K562 (cell line): Measurements from ENCODE around the gene PGM3. TPM values are rescaled to one million over a fixed set of nuclear protein-coding genes. Genes with fewer than 3 reads are reported as not detected.
A peak's percentile ranks its signal among the peaks of the same experiment; 100 is the strongest.

ENCODE experiments used
- ATAC-seq: fragments of 200-7000 bp; cut with Tn5 transposase; 3 replicates; pipeline ENCODE4 v1.9.1; 2020; ENCODE audit warnings: moderate library complexity
- BruUV-seq: library from RNA; stranded (reverse); fragments of 400-500 nt; replicated peaks from 2 replicates; lab custom pipeline; 2021; lab: Mats Ljungman, UMichigan
- CTCF ChIA-PET: fragments of 300-600 bp; formaldehyde crosslinking; extraction: SDS; loops from one replicate; lab custom pipeline; 2021; ENCODE audit warnings: low intra/inter-chr PET ratio; lab: Yijun Ruan, JAX
- POLR2A ChIA-PET: fragments of 300-600, 350-650 bp; sonication (Branson Sonifier 250); formaldehyde crosslinking; extraction: SDS; loops from one replicate; lab custom pipeline; 2021; ENCODE audit warnings: antibody characterized with exemption, inconsistent platforms; lab: Yijun Ruan, JAX
- DNase-seq, 4 experiments: peaks; one replicate each; pipeline versions ENCODE4 v3.0.0 to v3.0.0-alpha.2; 2011 to 2018; ENCODE audit warnings: low spot score in 3 of 4, mixed read lengths in 3 of 4; ENCODE audit errors: extremely low read depth in 1 of 4
- FAIRE-seq: peaks from 2 replicates; lab custom pipeline; 2011; peaks lifted over from hg19 to GRCh38; lab: Jason Lieb, UNC
- H2AFZ ChIP-seq: 2 replicates; pipeline ENCODE4 v1.6.0; 2011; ENCODE audit warnings: low read depth, low read length, control low read depth, inconsistent platforms
- H3K27ac ChIP-seq: fragments of 200-600 bp; 3 replicates; pipeline ENCODE4 v1.8.0; 2011; ENCODE audit warnings: low read depth, mild to moderate bottlenecking, control low read depth, inconsistent platforms, low read length, moderate library complexity, mixed read lengths; ENCODE audit errors: extremely low read depth
- H3K27me3 ChIP-seq, 2 experiments: fragments of 300-600 bp in 1 of 2; 2 replicates in 1 of 2; 3 replicates in 1 of 2; pipeline versions ENCODE4 v1.6.0 to v1.8.0; 2011; ENCODE audit warnings: inconsistent platforms in 2 of 2, low read length in 2 of 2, mild to moderate bottlenecking in 1 of 2, mixed read lengths in 1 of 2, moderate library complexity in 1 of 2; ENCODE audit not compliant: control insufficient read depth in 2 of 2, insufficient read depth in 2 of 2
- H3K36me3 ChIP-seq: fragments of 300-600 bp; 3 replicates; pipeline ENCODE4 v1.8.0; 2011; ENCODE audit warnings: mild to moderate bottlenecking, low read length, inconsistent platforms; ENCODE audit not compliant: control insufficient read depth, insufficient read depth
- H3K4me1 ChIP-seq, 2 experiments: fragments of 200-600 bp in 1 of 2; replicated peaks in 1 of 2; 2 replicates in 1 of 2; 3 replicates in 1 of 2; pipeline versions ENCODE4 v1.5.1 to v1.8.0; 2011; ENCODE audit warnings: inconsistent platforms in 2 of 2, low read length in 2 of 2, mild to moderate bottlenecking in 1 of 2, mixed read lengths in 1 of 2, moderate library complexity in 1 of 2; ENCODE audit not compliant: control insufficient read depth in 2 of 2, insufficient read depth in 2 of 2
- H3K4me2 ChIP-seq: 2 replicates; pipeline ENCODE4 v1.6.1; 2011; ENCODE audit warnings: low read length, control low read depth, inconsistent platforms, mixed read lengths; ENCODE audit not compliant: insufficient read depth
- H3K4me3 ChIP-seq: fragments of 200-600 bp; sonication (generic), shearing (Covaris generic); 2 replicates; pipeline ENCODE4 v1.5.1; 2016; ENCODE audit warnings: control low read depth, inconsistent platforms
- H3K79me2 ChIP-seq: fragments of 200-600 bp; 3 replicates; pipeline ENCODE4 v1.8.0; 2011; ENCODE audit warnings: low read length, inconsistent platforms; ENCODE audit not compliant: control insufficient read depth, insufficient read depth
- H3K9ac ChIP-seq, 2 experiments: 2 replicates each; pipeline versions ENCODE4 v1.6.0 to v1.6.1; 2011; ENCODE audit warnings: low read depth in 2 of 2, low read length in 2 of 2, control low read depth in 1 of 2, inconsistent platforms in 1 of 2, mild to moderate bottlenecking in 1 of 2, mixed read lengths in 1 of 2; ENCODE audit not compliant: insufficient read depth in 1 of 2
- H3K9me1 ChIP-seq: one replicate; pipeline ENCODE4 v1.6.0; 2011; ENCODE audit warnings: inconsistent platforms, mild to moderate bottlenecking, low read length, moderate library complexity; ENCODE audit not compliant: control insufficient read depth, insufficient read depth
- H3K9me3 ChIP-seq: replicated peaks from 2 replicates; pipeline ENCODE4 v1.5.1; 2011; ENCODE audit warnings: low read depth, low read length, inconsistent platforms; ENCODE audit not compliant: control insufficient read depth, insufficient read depth
- H4K20me1 ChIP-seq: replicated peaks from 2 replicates; pipeline ENCODE4 v1.6.1; 2011; ENCODE audit warnings: low read length, inconsistent platforms, mixed read lengths; ENCODE audit not compliant: control insufficient read depth, insufficient read depth
- CREB3L1 ChIP-seq: fragments of 450-650 bp; IDR thresholded peaks from 2 replicates; pipeline ENCODE4 v1.6.1; 2014; ENCODE audit warnings: low read depth, mild to moderate bottlenecking, moderate library complexity, borderline replicate concordance
- CTCF ChIP-seq, 3 experiments: IDR thresholded peaks in 2 of 3; conservative IDR thresholded peaks in 1 of 3; 2 replicates each; pipeline ENCODE4 v1.5.1; 2011 to 2012; ENCODE audit warnings: low read length in 3 of 3, mild to moderate bottlenecking in 3 of 3, control low read depth in 2 of 3, improper control_type of control experiment in 1 of 3, inconsistent platforms in 1 of 3, low read depth in 1 of 3, mixed read lengths in 1 of 3, moderate library complexity in 1 of 3; ENCODE audit not compliant: insufficient read depth in 2 of 3
- ELK3 ChIP-seq: fragments of 450-650 bp; formaldehyde crosslinking; IDR thresholded peaks from 2 replicates; pipeline ENCODE4 v1.4.0; 2020; ENCODE audit warnings: mild to moderate bottlenecking
- HINFP ChIP-seq: fragments of 450-650 bp; conservative IDR thresholded peaks from 2 replicates; pipeline ENCODE4 v1.6.1; 2016; ENCODE audit warnings: missing genetic modification characterization, low read depth, mild to moderate bottlenecking, control low read depth, missing compliant biosample characterization
- RAD21 ChIP-seq, 2 experiments: fragments of 250-450 bp in 1 of 2; fragments of 450-650 bp in 1 of 2; sonication (Bioruptor Pico) in 1 of 2; formaldehyde crosslinking in 1 of 2; IDR thresholded peaks in 1 of 2; conservative IDR thresholded peaks in 1 of 2; 2 replicates each; pipeline versions ENCODE4 v1.4.0 to v1.8.0; 2020 to 2022; ENCODE audit warnings: mild to moderate bottlenecking in 2 of 2, moderate library complexity in 1 of 2
- RBM22 ChIP-seq: fragments of 200-400 bp; formaldehyde crosslinking; IDR thresholded peaks from 2 replicates; pipeline ENCODE4 v1.6.1; 2018; ENCODE audit warnings: low read length, low read depth; ENCODE audit not compliant: poor library complexity, severe bottlenecking
- SMC3 ChIP-seq: conservative IDR thresholded peaks from 2 replicates; pipeline ENCODE4 v1.6.1; 2011; ENCODE audit warnings: low read depth, low read length, improper control_type of control experiment; ENCODE audit not compliant: insufficient read depth
- SREBF1 ChIP-seq: fragments of 150-350 bp; IDR thresholded peaks from 2 replicates; pipeline ENCODE4 v1.6.1; 2014; ENCODE audit warnings: antibody characterized with exemption, low read depth, low read length, borderline replicate concordance
- TCFL5 ChIP-seq: fragments of 250-450 bp; sonication (Bioruptor Pico); conservative IDR thresholded peaks from 2 replicates; pipeline ENCODE4 v1.6.1; 2021; ENCODE audit warnings: mild to moderate bottlenecking, moderate library complexity, matching md5 sums
- ZNF583 ChIP-seq: fragments of 250-450 bp; sonication (Bioruptor Pico); IDR thresholded peaks from 2 replicates; pipeline ENCODE4 v1.4.0; 2020
- ZNF740 ChIP-seq, 3 experiments: fragments of 200-800 bp in 1 of 3; sonication (Bioruptor generic) in 1 of 3; sonication (generic) in 1 of 3; formaldehyde crosslinking in 1 of 3; IDR thresholded peaks; 2 replicates each; pipeline versions ENCODE4 v1.6.1 to v1.8.0; 2016 to 2022; ENCODE audit warnings: mild to moderate bottlenecking in 2 of 3, missing compliant biosample characterization in 2 of 3, missing genetic modification characterization in 2 of 3, missing genetic modification reagents in 1 of 3
- WGBS: fragments of 100-300 bp; shearing (Covaris generic); methylation state at CpG from one replicate; pipeline ENCODE4 v1.1.6; 2016; ENCODE audit warnings: low coverage, mixed read lengths; ENCODE audit not compliant: insufficient coverage; ENCODE audit errors: missing lambda C conversion rate; 5-methylcytosine and 5-hydroxymethylcytosine counted together
- in situ Hi-C: fragments of 300-500 bp; cut with MboI; formaldehyde crosslinking; loops from 4 replicates; pipeline ENCODE4 v1.15.0; 2018; ENCODE audit warnings: inconsistent platforms, mixed read lengths
- intact Hi-C: fragments of 100-400 bp; cut with micrococcal nuclease; formaldehyde crosslinking; loops from 2 replicates; pipeline ENCODE4 v1.14.2; 2022
- polyA plus RNA-seq, 8 experiments: library from polyadenylated mRNA; depleted of rRNA in 4 of 8; stranded (reverse) in 5 of 8; unstranded in 3 of 8; fragments of >200 nt; fragmentation: Nextera tagmentation in 2 of 8; fragmentation: Illumina TruSeq in 1 of 8; extraction: Ambion mirVana in 2 of 8; extraction: Trizol in 1 of 8; gene quantifications; 2 replicates each; pipeline versions ENCODE4 v1.2.1 to v1.2.3, GENCODE V29; 2011 to 2014; ENCODE audit warnings: inconsistent platforms in 1 of 8, missing spikeins in 1 of 8
- total RNA-seq, 7 experiments: library from RNA; depleted of rRNA in 6 of 7; stranded (reverse); fragments of >200 nt in 6 of 7; fragmentation: Illumina TruSeq in 2 of 7; extraction: Trizol in 2 of 7; gene quantifications; 2 replicates each; pipeline versions ENCODE4 v1.2.1 to v1.2.3, GENCODE V29; 2011 to 2021; ENCODE audit warnings: low replicate concordance in 1 of 7

PGM3 gene
- total and polyA plus RNA-seq, 9 of the 15 experiments (the other 6 are each of a cell fraction or from before 2014, with no cell fraction given), result 19.1 to 107 (median 50.5) TPM

- peak in 2 of 4 experiments; percentile 21 to 48 for DNase-seq
- no peaks in the 10 kb centered on the region for H3K9me1 ChIP-seq
- BruUV-seq, result no TSS peak
- no peaks in the 10 kb centered on the region for H3K27me3 ChIP-seq
- no peak overlapping the region for H3K4me3 ChIP-seq
- H3K79me2 ChIP-seq, result no peaks in the 10 kb centered on the region
- in situ Hi-C loops, result loop anchor here (5.0 kb wide), 2 partner anchors 155 to 295 kb away; partner anchors contain the start of genes DOP1A and UBE3D
- intact Hi-C loops, result loop anchor here (1.0 to 5.0 kb wide), 3 partner anchors 197 to 370 kb away; no protein-coding TSS in a partner anchor
- no peaks in the 10 kb centered on the region for H3K9me3 ChIP-seq
- no peaks in the 10 kb centered on the region for H3K36me3 ChIP-seq
- H3K4me1 ChIP-seq, result no peaks in the 10 kb centered on the region
- ChIA-PET POLR2A (interaction anchor here (0.6 kb wide), 1 partner anchor 293 kb away, joined by 3 read pairs; no protein-coding TSS in a partner anchor), CTCF (interaction anchor here (0.5 to 2.9 kb wide), 8 partner anchors 14 to 1398 kb away, joined by 3 to 29 read pairs (median 3); partner anchors contain the start of gene PRSS35)
- no peak overlapping the region for H3K4me2 ChIP-seq
- H3K27ac ChIP-seq, result no peak overlapping the region
- H3K9ac ChIP-seq, result no peak overlapping the region
- peak; percentile 81 for FAIRE-seq
- 47% methylated on average over 3 of the region's 3 CpGs for WGBS
- no peaks in the 10 kb centered on the region for H4K20me1 ChIP-seq
- no peak overlapping the region for H2AFZ ChIP-seq
- peak; percentile 64; the same call in 2 of the 3 replicates for ATAC-seq
- TF ChIP-seq CTCF (IDR thresholded peaks at IDR 0.05 in 2 of 3, conservative IDR thresholded peaks at IDR 0.05 in 1 of 3; ENCODE audit: insufficient read depth in 2 of 3, low read depth in 1 of 3, low read length in 3 of 3) (peak; percentile 33 to 75 (median 45); a peak in 3 of 6 replicates), ZNF740 (CRISPR knock-in tag; IDR thresholded peaks at IDR 0.05) (no peak), ZNF740 (tag; IDR thresholded peaks at IDR 0.05) (no peak), RAD21 (CRISPR knock-in tag; conservative IDR thresholded peaks at IDR 0.05 in 1 of 2, IDR thresholded peaks at IDR 0.05 in 1 of 2) (peak; percentile 82 to 84), RBM22 (no peak), ZNF583 (CRISPR knock-in tag) (no peak), ELK3 (CRISPR knock-in tag) (0 out of 2 replicates have a peak, but pooled peaks have one; percentile 33), HINFP (tag) (no peak), SMC3 (peak; percentile 34; the same call in 1 of the 2 replicates), CREB3L1 (no peak), SREBF1 (no peak), TCFL5 (CRISPR knock-in tag) (no peak)
Observed at GRCh38 chr6:83221889-83222479, 28.9 kb upstream of the PGM3 start.
